Glutamatergic neuron (in vitro differentiated cells): ENCODE results near the gene MED25. TPM values are rescaled to one million over a fixed set of nuclear protein-coding genes. Genes with fewer than 3 reads are reported as not detected.

Experiments
- DNase-seq: peaks from one replicate; pipeline ENCODE4 v3.0.0; 2022
- H3K27ac Mint-ChIP-seq: one replicate; pipeline ENCODE4 v1.8.0; 2020; ENCODE audit warnings: mild to moderate bottlenecking, mixed read lengths, inconsistent platforms; ENCODE audit not compliant: unreplicated experiment
- H3K27me3 Mint-ChIP-seq: one replicate; pipeline ENCODE4 v1.8.0; 2020; ENCODE audit warnings: mild to moderate bottlenecking, moderate library complexity, mixed read lengths, inconsistent platforms; ENCODE audit not compliant: unreplicated experiment
- H3K36me3 Mint-ChIP-seq: one replicate; pipeline ENCODE4 v1.8.0; 2020; ENCODE audit warnings: mild to moderate bottlenecking, mixed read lengths, inconsistent platforms; ENCODE audit not compliant: unreplicated experiment
- H3K4me1 Mint-ChIP-seq: one replicate; pipeline ENCODE4 v1.8.0; 2020; ENCODE audit warnings: mild to moderate bottlenecking, low read depth, mixed read lengths, inconsistent platforms; ENCODE audit not compliant: unreplicated experiment
- H3K4me3 Mint-ChIP-seq: one replicate; pipeline ENCODE4 v1.8.0; 2020; ENCODE audit warnings: mild to moderate bottlenecking, mixed read lengths, inconsistent platforms; ENCODE audit not compliant: unreplicated experiment
- H3K9me3 Mint-ChIP-seq: one replicate; pipeline ENCODE4 v1.8.0; 2020; ENCODE audit warnings: mild to moderate bottlenecking, moderate library complexity, mixed read lengths, inconsistent platforms; ENCODE audit not compliant: unreplicated experiment
- total RNA-seq: library from RNA; stranded (reverse); fragmentation: NEBNext Ultra II Directional; extraction: Animal tissue kit (Norgen Biotek cat#: 25700); gene quantifications from one replicate; pipeline ENCODE4 v1.2.1, GENCODE V29; 2021; ENCODE audit not compliant: unreplicated experiment
- TF ChIP-seq, protein P1 (sequence below): fragments of 200-600 bp; sonication (generic); IDR thresholded peaks from one replicate; pipeline ENCODE4 v1.5.0; 2021; ENCODE audit not compliant: partially characterized antibody, unreplicated experiment

The MED25 gene
- total RNA-seq, 1 donor from 2014 or later: 51.0 TPM

DNA sequence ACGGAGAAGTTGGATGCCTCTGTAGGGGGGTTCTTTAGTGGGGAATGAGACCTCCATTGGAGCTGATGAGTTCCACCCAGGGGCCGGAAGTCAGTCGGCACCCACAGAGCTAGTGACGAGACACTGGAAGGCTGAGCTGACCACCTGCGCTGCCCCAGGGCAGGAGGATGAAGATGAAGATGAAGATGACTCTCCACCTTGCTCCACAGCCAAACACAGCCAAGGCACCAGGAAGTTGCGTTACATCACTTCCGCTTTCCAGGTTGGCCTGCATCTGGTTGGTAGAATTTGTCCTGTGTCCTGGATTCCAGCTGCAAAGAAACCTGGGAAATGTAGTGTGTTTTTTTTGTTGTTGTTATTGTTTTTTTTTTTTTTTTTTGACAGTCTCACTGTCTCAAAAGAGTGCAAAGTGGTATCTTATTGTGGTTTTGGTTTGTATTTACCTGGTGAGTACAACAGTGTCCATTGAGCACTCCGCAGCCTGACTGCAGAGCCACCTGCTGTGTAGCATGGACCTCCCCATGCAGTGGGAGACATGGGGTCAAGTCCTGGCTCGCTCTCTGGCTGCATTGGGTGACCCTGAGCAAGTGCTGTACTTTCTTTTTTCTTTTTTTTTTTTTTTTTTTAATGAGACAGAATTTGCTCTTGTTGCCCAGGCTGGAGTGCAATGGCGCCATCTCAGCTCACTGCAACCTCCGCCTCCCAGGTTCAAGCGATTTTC lies 61.3 kb downstream of the MED25 start:
- TF ChIP-seq, protein P1, sequence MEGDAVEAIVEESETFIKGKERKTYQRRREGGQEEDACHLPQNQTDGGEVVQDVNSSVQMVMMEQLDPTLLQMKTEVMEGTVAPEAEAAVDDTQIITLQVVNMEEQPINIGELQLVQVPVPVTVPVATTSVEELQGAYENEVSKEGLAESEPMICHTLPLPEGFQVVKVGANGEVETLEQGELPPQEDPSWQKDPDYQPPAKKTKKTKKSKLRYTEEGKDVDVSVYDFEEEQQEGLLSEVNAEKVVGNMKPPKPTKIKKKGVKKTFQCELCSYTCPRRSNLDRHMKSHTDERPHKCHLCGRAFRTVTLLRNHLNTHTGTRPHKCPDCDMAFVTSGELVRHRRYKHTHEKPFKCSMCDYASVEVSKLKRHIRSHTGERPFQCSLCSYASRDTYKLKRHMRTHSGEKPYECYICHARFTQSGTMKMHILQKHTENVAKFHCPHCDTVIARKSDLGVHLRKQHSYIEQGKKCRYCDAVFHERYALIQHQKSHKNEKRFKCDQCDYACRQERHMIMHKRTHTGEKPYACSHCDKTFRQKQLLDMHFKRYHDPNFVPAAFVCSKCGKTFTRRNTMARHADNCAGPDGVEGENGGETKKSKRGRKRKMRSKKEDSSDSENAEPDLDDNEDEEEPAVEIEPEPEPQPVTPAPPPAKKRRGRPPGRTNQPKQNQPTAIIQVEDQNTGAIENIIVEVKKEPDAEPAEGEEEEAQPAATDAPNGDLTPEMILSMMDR: no peak
- Mint-ChIP-seq H3K27ac (peak overlapping the region; percentile 85), H3K9me3 (peaks cover 10% of the 10 kb centered on the region), H3K27me3 (peaks cover 12% of the 10 kb centered on the region), H3K36me3 (peaks cover 6% of the 10 kb centered on the region), H3K4me3 (no peak overlapping the region), H3K4me1 (peaks cover 10% of the 10 kb centered on the region)
- no peak for DNase-seq

DNA sequence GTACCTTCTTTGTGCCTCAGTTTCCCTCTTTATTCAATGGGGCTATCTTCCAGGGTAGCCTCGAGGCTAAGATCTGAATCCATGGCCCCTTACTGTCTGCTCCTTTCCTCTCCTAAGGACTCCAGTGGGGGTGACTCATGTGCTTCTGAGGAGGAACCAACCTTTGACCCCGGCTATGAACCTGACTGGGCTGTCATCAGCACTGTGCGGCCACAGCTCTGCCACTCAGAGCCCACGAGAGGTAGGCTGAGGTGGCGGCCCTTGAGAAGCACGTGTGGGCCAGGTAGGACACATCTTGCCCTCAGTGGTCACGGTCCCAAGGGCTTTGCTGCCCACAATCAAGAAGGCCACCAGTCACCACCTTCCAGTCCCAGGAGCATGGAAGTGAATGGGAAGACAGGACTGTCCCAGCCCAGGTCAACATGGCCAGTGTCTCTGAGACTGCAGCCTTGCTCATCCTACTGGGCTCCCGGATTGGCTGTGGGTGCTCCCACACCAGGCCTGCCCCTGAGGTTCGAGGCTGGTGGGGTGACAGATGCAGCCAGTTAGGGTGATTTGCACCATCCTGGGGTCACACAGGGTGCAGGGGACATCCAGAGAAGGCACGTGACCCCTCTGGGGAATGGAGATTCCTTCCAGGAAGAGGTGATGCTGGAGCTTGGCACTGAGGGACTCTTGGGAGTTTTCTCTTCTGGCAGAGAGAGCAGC lies 62.2 kb downstream of the MED25 start:
- Mint-ChIP-seq H3K27me3 (peaks cover 12% of the 10 kb centered on the region), H3K9me3 (peaks cover 10% of the 10 kb centered on the region), H3K4me3 (no peak overlapping the region)

DNA sequence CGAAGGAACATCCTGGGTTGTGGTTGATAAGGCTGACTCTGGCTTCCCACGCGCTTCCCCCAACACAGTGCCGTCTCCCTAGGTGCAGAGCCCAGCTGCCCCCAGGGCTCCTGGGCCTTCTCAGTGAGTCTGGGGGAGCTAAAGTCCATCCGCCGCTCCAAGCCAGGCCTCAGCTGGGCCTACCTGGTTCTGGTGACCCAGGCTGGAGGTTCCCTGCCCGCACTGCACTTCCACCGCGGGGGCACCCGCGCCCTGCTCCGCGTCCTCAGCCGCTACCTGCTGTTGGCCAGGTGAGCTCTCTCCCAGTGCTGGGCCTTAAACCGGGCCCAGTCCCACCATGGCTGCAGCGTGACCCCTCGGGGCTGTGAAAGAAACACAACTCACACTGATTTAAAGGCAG lies 63.1 kb downstream of the MED25 start:
- H3K27me3 Mint-ChIP-seq: peaks cover 9% of the 10 kb centered on the region
- H3K9me3 Mint-ChIP-seq: peaks cover 6% of the 10 kb centered on the region
- peaks cover 4% of the 10 kb centered on the region for H3K4me1 Mint-ChIP-seq
- H3K27ac Mint-ChIP-seq: no peak overlapping the region
- no peak overlapping the region for H3K4me3 Mint-ChIP-seq
- DNase-seq: no peak
- peaks cover 6% of the 10 kb centered on the region for H3K36me3 Mint-ChIP-seq
- TF ChIP-seq, protein P1: no peak

More for the DNA sequence above, 62.2 kb downstream of the MED25 start:
- Mint-ChIP-seq H3K27ac (no peak overlapping the region), H3K4me1 (peaks cover 9% of the 10 kb centered on the region), H3K36me3 (peaks cover 6% of the 10 kb centered on the region)
- DNase-seq: no peak
- TF ChIP-seq, protein P1: no peak

DNA sequence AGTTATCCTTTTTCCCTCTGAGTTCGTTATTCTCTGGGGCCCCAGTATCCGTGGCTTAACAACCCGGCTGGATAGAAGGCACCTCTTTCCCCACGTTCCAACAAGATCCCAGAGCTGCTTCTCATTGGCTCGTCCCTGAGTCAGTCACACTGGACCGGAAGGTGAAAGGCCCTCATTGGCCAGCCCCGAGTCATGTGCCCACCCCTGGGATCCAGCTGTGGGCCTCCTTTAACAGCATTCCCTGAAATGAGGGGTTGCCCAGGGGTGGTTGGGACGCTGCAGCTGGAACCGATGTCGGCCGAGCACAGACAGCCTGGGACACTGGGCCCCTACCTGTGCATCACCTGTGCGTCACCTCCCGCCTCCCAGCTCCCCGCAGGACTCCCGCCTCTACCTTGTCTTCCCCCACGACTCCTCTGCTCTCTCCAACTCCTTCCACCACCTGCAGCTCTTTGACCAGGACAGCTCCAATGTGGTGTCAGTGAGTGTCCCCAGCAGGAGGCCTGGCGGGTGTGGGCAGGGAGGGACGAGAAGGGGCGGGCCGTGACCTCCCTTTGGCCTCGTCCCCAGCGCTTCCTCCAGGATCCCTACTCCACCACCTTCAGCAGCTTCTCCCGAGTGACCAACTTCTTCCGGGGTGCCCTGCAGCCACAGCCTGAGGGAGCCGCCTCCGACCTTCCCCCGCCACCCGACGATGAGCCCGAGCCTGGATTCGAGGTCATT lies 63.7 kb downstream of the MED25 start:
- H3K27me3 Mint-ChIP-seq: peaks cover 9% of the 10 kb centered on the region
- no peak overlapping the region for H3K27ac Mint-ChIP-seq
- DNase-seq: peak; percentile 29
- peaks cover 6% of the 10 kb centered on the region for H3K9me3 Mint-ChIP-seq
- TF ChIP-seq, protein P1: no peak
- peaks cover 6% of the 10 kb centered on the region for H3K36me3 Mint-ChIP-seq
- H3K4me1 Mint-ChIP-seq: peaks cover 4% of the 10 kb centered on the region
- H3K4me3 Mint-ChIP-seq: no peak overlapping the region

DNA sequence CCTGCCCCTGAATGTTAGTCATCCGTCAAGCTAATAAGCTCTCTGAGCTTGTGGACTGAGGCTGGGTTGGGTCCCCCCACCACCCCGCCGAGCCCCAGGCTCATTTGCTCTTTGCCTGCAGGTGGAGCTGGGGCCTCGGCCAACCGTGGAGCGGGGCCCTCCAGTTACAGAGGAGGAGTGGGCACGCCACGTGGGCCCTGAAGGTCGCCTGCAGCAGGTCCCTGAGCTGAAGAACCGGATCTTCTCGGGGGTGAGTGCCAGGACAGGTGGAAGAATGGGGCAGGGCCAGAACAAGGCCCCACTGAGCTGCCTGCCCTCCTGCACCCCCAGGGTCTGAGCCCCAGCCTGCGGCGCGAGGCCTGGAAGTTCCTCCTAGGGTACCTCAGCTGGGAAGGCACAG lies 64.6 kb downstream of the MED25 start:
- peaks cover 9% of the 10 kb centered on the region for H3K27me3 Mint-ChIP-seq
- DNase-seq: no peak
- H3K4me3 Mint-ChIP-seq: no peak overlapping the region
- H3K36me3 Mint-ChIP-seq: peaks cover 6% of the 10 kb centered on the region
- H3K9me3 Mint-ChIP-seq: peaks cover 6% of the 10 kb centered on the region
- H3K27ac Mint-ChIP-seq: no peak overlapping the region
- peaks cover 4% of the 10 kb centered on the region for H3K4me1 Mint-ChIP-seq
- TF ChIP-seq, protein P1: no peak
